NCI-H69 (cell line): ENCODE data around the gene SART1.
"Not testable (repeated sequence)": the region's sequence is repeated elsewhere in the genome, so short reads cannot be mapped to it uniquely, and the experiment has no call there.

Source experiments
- DNase-seq: peaks from one replicate; lab custom pipeline; 2025; lab: John Stamatoyannopoulos, UW

The SART1 gene

GRCh38 chr11:66017321-66017720 lies 55.8 kb downstream of the SART1 start:
- DNase-seq, result peak; percentile 37

- no peak for DNase-seq
These were observed 58.7 kb downstream of the SART1 start for GRCh38 chr11:66020212-66020611.

- DNase-seq, result no peak
These were observed 59.3 kb downstream of the SART1 start for GRCh38 chr11:66020618-66021357.

- DNase-seq, result peak; percentile 78
These were observed 61.1 kb downstream of the SART1 start for GRCh38 chr11:66022401-66023185.

GRCh38 chr11:66023186-66023440 lies 61.6 kb downstream of the SART1 start:
- DNase-seq, result not testable (repeated sequence)

- DNase-seq, result no peak
These were observed 64.5 kb downstream of the SART1 start, which contains the start of gene CATSPER1 for GRCh38 chr11:66026017-66026529. Gene CATSPER1, minus strand, starts transcription at chr11:66026479. Its CDS starts 100 bp downstream, at chr11:66026379.
